SK-N-SH treated with all-trans-retinoic acid at 6 μM for 48 hours (cell line): ENCODE measurements around the gene TRPM6.

Source experiments
- ATAC-seq: fragments of 200-7000 bp; cut with Tn5 transposase; 3 replicates; pipeline ENCODE4 v1.9.1; 2020; ENCODE audit warnings: mild to moderate bottlenecking, moderate library complexity
- ARNTL ChIP-seq: fragments of 450-650 bp; formaldehyde crosslinking; IDR thresholded peaks from 2 replicates; pipeline ENCODE4 v1.5.0; 2020; ENCODE audit warnings: low read depth, mild to moderate bottlenecking, moderate library complexity, borderline replicate concordance
- BACH2 ChIP-seq: fragments of 250-450 bp; sonication (Bioruptor Pico); IDR thresholded peaks from 2 replicates; pipeline ENCODE4 v1.9.0; 2021; ENCODE audit warnings: mild to moderate bottlenecking, borderline replicate concordance
- CREB5 ChIP-seq: fragments of 250-450 bp; sonication (Bioruptor Pico); IDR thresholded peaks from 2 replicates; pipeline ENCODE4 v1.5.1; 2020; ENCODE audit warnings: low read depth, mild to moderate bottlenecking, moderate library complexity
- CSRNP3 ChIP-seq: fragments of 250-450 bp; sonication (Bioruptor Pico); IDR thresholded peaks from 2 replicates; pipeline ENCODE4 v1.5.1; 2021; ENCODE audit warnings: mild to moderate bottlenecking, moderate library complexity
- ESRRG ChIP-seq: fragments of 250-450 bp; sonication (Bioruptor Pico); IDR thresholded peaks from 2 replicates; pipeline ENCODE4 v1.6.1; 2021; ENCODE audit warnings: mild to moderate bottlenecking
- GLIS3 ChIP-seq: fragments of 250-450 bp; sonication (Bioruptor Pico); IDR thresholded peaks from 2 replicates; pipeline ENCODE4 v1.5.0; 2020; ENCODE audit warnings: mild to moderate bottlenecking, moderate library complexity
- ISL1 ChIP-seq: fragments of 250-450 bp; sonication (Bioruptor Pico); IDR thresholded peaks from 2 replicates; pipeline ENCODE4 v2.1.2; 2022; ENCODE audit warnings: mild to moderate bottlenecking, moderate library complexity
- OSR1 ChIP-seq: fragments of 250-450 bp; sonication (Bioruptor Pico); IDR thresholded peaks from 2 replicates; pipeline ENCODE4 v1.8.0; 2022; ENCODE audit warnings: moderate library complexity, mild to moderate bottlenecking, inconsistent platforms
- PATZ1 ChIP-seq: fragments of 250-450 bp; sonication (Bioruptor Pico); IDR thresholded peaks from 2 replicates; pipeline ENCODE4 v1.8.0; 2020; ENCODE audit warnings: mild to moderate bottlenecking, moderate library complexity, borderline replicate concordance
- POU6F1 ChIP-seq: fragments of 250-450 bp; sonication (Bioruptor Pico); IDR thresholded peaks from 2 replicates; pipeline ENCODE4 v1.8.0; 2021; ENCODE audit warnings: low read depth, mild to moderate bottlenecking, moderate library complexity, borderline replicate concordance
- PPARA ChIP-seq: fragments of 250-450 bp; sonication (Bioruptor Pico); IDR thresholded peaks from 2 replicates; pipeline ENCODE4 v1.5.0; 2020; ENCODE audit warnings: mild to moderate bottlenecking, borderline replicate concordance
- RARB ChIP-seq: fragments of 250-450 bp; sonication (Bioruptor Pico); IDR thresholded peaks from 2 replicates; pipeline ENCODE4 v1.8.0; 2021; ENCODE audit warnings: mild to moderate bottlenecking, moderate library complexity
- TCF4 ChIP-seq: fragments of 250-450 bp; sonication (Bioruptor Pico); IDR thresholded peaks from 2 replicates; pipeline ENCODE4 v1.8.0; 2021; ENCODE audit warnings: mild to moderate bottlenecking, moderate library complexity, borderline replicate concordance
- TOX ChIP-seq: fragments of 250-450 bp; sonication (Bioruptor Pico); IDR thresholded peaks from 2 replicates; pipeline ENCODE4 v1.8.0; 2021; ENCODE audit warnings: mild to moderate bottlenecking, moderate library complexity, borderline replicate concordance
- TSHZ2 ChIP-seq: fragments of 250-450 bp; sonication (Bioruptor Pico); IDR thresholded peaks from 2 replicates; pipeline ENCODE4 v1.5.0; 2020; ENCODE audit warnings: mild to moderate bottlenecking, moderate library complexity
- ZC3H10 ChIP-seq: fragments of 250-450 bp; sonication (Bioruptor Pico); IDR thresholded peaks from 2 replicates; pipeline ENCODE4 v1.5.1; 2021; ENCODE audit warnings: mild to moderate bottlenecking, moderate library complexity
- ZFP30 ChIP-seq: fragments of 450-650 bp; formaldehyde crosslinking; IDR thresholded peaks from 2 replicates; pipeline ENCODE4 v1.5.0; 2022; ENCODE audit warnings: mild to moderate bottlenecking, moderate library complexity
- ZNF565 ChIP-seq: fragments of 450-650 bp; formaldehyde crosslinking; conservative IDR thresholded peaks from 2 replicates; pipeline ENCODE4 v1.5.0; 2020; ENCODE audit warnings: low read depth, mild to moderate bottlenecking, moderate library complexity
- ZNF8 ChIP-seq: fragments of 450-650 bp; formaldehyde crosslinking; IDR thresholded peaks from 2 replicates; pipeline ENCODE4 v1.5.0; 2020; ENCODE audit warnings: mild to moderate bottlenecking, moderate library complexity

Gene TRPM6

GRCh38 chr9:74921737-74922136 lies 34.0 kb upstream of the TRPM6 start:
- TF ChIP-seq PATZ1 (CRISPR knock-in tag), result no peak
- no peak for TF ChIP-seq TSHZ2 (CRISPR knock-in tag)
- TF ChIP-seq TCF4 (CRISPR knock-in tag), result no peak
- TF ChIP-seq TOX (CRISPR knock-in tag), result no peak
- no peak for TF ChIP-seq GLIS3 (CRISPR knock-in tag)
- TF ChIP-seq POU6F1 (CRISPR knock-in tag), result no peak
- TF ChIP-seq ZFP30 (CRISPR knock-in tag), result no peak
- TF ChIP-seq CSRNP3 (CRISPR knock-in tag), result no peak
- TF ChIP-seq ZNF8 (CRISPR knock-in tag), result no peak
- TF ChIP-seq ISL1 (CRISPR knock-in tag), result no peak
- TF ChIP-seq ARNTL (CRISPR knock-in tag), result no peak
- no peak for TF ChIP-seq ZC3H10 (CRISPR knock-in tag)
- no peak for TF ChIP-seq CREB5
- TF ChIP-seq OSR1 (CRISPR knock-in tag), result no peak
- TF ChIP-seq RARB (CRISPR knock-in tag), result no peak
- no peak for TF ChIP-seq ESRRG (CRISPR knock-in tag)
- no peak for TF ChIP-seq BACH2 (CRISPR knock-in tag)
- no peak for TF ChIP-seq ZNF565 (CRISPR knock-in tag)
- no peak for ATAC-seq

- no peak for ATAC-seq
- no peak for TF ChIP-seq TSHZ2 (CRISPR knock-in tag)
- no peak for TF ChIP-seq POU6F1 (CRISPR knock-in tag)
- TF ChIP-seq TOX (CRISPR knock-in tag), result no peak
- TF ChIP-seq ARNTL (CRISPR knock-in tag), result no peak
- TF ChIP-seq ZFP30 (CRISPR knock-in tag), result no peak
- no peak for TF ChIP-seq TCF4 (CRISPR knock-in tag)
- no peak for TF ChIP-seq ISL1 (CRISPR knock-in tag)
- TF ChIP-seq CREB5, result no peak
- TF ChIP-seq ZNF565 (CRISPR knock-in tag), result no peak
- TF ChIP-seq BACH2 (CRISPR knock-in tag), result no peak
- no peak for TF ChIP-seq PPARA (CRISPR knock-in tag)
- no peak for TF ChIP-seq PATZ1 (CRISPR knock-in tag)
These were observed 33.4 kb upstream of the TRPM6 start for GRCh38 chr9:74920944-74921626.
